Measurements from ENCODE around the gene ARL4D. TPM values are rescaled to one million over a fixed set of nuclear protein-coding genes. Genes with fewer than 3 reads are reported as not detected.

The ARL4D gene
- total and polyA plus RNA-seq, 2 donors (not counting 1 experiment from before 2014, with no cell fraction given) = 11.3 to 14.5 TPM

- POLR2A ChIA-PET = interaction anchor here (0.5 to 3.0 kb wide), 18 partner anchors 8 to 1798 kb away, joined by 3 to 42 read pairs (median 4); partner anchors contain the start of genes DHX8, RPL27 and TMEM106A
- Mint-ChIP-seq H3K27me3 (no peaks in the 10 kb centered on the region), H3K4me1 (peaks cover 21% of the 10 kb centered on the region), H3K9me3 (ENCODE audit: insufficient read depth) (no peaks in the 10 kb centered on the region), H3K27ac (peak overlapping the region; percentile 100), H3K4me3 (peak overlapping the region; percentile 96)
- 2% methylated on average over 54 of the region's 56 CpGs for WGBS (ENCODE audit: insufficient coverage)
- TF ChIP-seq CTCF (IDR thresholded peaks at IDR 0.05) (no peak), EZH2 (IDR thresholded peaks at IDR 0.05; ENCODE audit: borderline replicate concordance, insufficient read depth, low read depth, low read length, poor library complexity, severe bottlenecking) (no peak)
- DNase-seq (peak; percentile 94), ATAC-seq (ENCODE audit: low read depth) (peak; percentile 80)
- Histone ChIP-seq H3K27me3 (replicated peaks in 1 of 4; ENCODE audit: control extremely low read depth in 1 of 4, control insufficient read depth in 3 of 4, insufficient read depth in 4 of 4, low read length in 3 of 4) (no peaks in the 10 kb centered on the region), H3K79me2 (ENCODE audit: control insufficient read depth, insufficient read depth, low read length) (no peaks in the 10 kb centered on the region), H3K9me3 (ENCODE audit: control extremely low read depth in 1 of 3, control insufficient read depth in 2 of 3, insufficient read depth in 1 of 3, low read length in 2 of 3) (no peaks in the 10 kb centered on the region), H2AFZ (ENCODE audit: insufficient read depth, low read depth, low read length, poor library complexity, severe bottlenecking) (peak overlapping the region; percentile 70), H3K36me3 (replicated peaks in 1 of 2; ENCODE audit: control extremely low read depth in 1 of 2, control insufficient read depth in 1 of 2, extremely low read depth in 1 of 2, insufficient read depth in 2 of 2, low read length in 1 of 2) (no peaks in the 10 kb centered on the region), H3K4me1 (ENCODE audit: control insufficient read depth in 2 of 2, insufficient read depth in 2 of 2, low read length in 2 of 2) (peaks cover 9 to 15% of the 10 kb centered on the region in 2 donors), H3K4me2 (replicated peaks; ENCODE audit: low read depth, low read length, poor library complexity, severe bottlenecking) (peak overlapping the region; percentile 72), H4K20me1 (ENCODE audit: control insufficient read depth, insufficient read depth, low read length, poor library complexity, severe bottlenecking) (no peaks in the 10 kb centered on the region), H3K4me3 (ENCODE audit: control extremely low read depth in 1 of 5, extremely low read depth in 1 of 5, insufficient read depth in 1 of 5, low read depth in 2 of 5, low read length in 4 of 5) (peak overlapping the region; percentile 61 to 88 (median 70)), H3K27ac (ENCODE audit: low read length in 2 of 2) (peak overlapping the region; percentile 97 to 99), H3K9ac (ENCODE audit: low read length) (peak overlapping the region; percentile 92)
- CTCF ChIA-PET = interaction anchor here (1.0 to 2.7 kb wide), 7 partner anchors 8 to 354 kb away, joined by 4 to 16 read pairs (median 7); partner anchors contain the start of genes DHX8 and IFI35
- intact Hi-C loops (cut with micrococcal nuclease) = loop anchor here (1.0 to 10.0 kb wide), 5 partner anchors 7 to 976 kb away; partner anchors contain the start of genes DHX8, NBR1 and STAT3
Observed at GRCh38 chr17:43360739-43361505, 37.9 kb upstream of the ARL4D start.
